H1 (cell line): Measurements from ENCODE around the gene PCID2. TPM values are rescaled to one million over a fixed set of nuclear protein-coding genes. Genes with fewer than 3 reads are reported as not detected.

Experiments
- CTCF ChIA-PET: fragments of 300-600 bp; sonication (Branson Sonifier 250); formaldehyde crosslinking; loops from one replicate; lab custom pipeline; 2021; ENCODE audit not compliant: partially characterized antibody; lab: Charles Lee
- POLR2A ChIA-PET: fragments of 300-600 bp; sonication (Branson Sonifier 250); formaldehyde crosslinking; loops from one replicate; lab custom pipeline; 2021; ENCODE audit warnings: inconsistent platforms; ENCODE audit not compliant: partially characterized antibody; lab: Charles Lee
- DNase-seq, 2 experiments: peaks; one replicate each; pipeline versions ENCODE4 v3.0.0 to v3.0.0-alpha.2; 2010 to 2022; ENCODE audit warnings: low spot score in 2 of 2, low read depth in 1 of 2, mixed read lengths in 1 of 2
- FAIRE-seq: peaks from 2 replicates; lab custom pipeline; 2011; peaks lifted over from hg19 to GRCh38; lab: Jason Lieb, UNC
- H2AFZ ChIP-seq: 2 replicates; pipeline ENCODE4 v1.8.1; 2012; ENCODE audit warnings: low read length, inconsistent platforms
- H2AK5ac ChIP-seq: 2 replicates; pipeline ENCODE4 v1.6.1; 2013; ENCODE audit warnings: low read depth, low read length
- H2BK120ac ChIP-seq: replicated peaks from 2 replicates; pipeline ENCODE3; 2013; ENCODE audit warnings: low read depth, low read length, inconsistent platforms
- H2BK12ac ChIP-seq: 2 replicates; pipeline ENCODE4 v1.6.1; 2013; ENCODE audit warnings: low read depth, low read length
- H2BK15ac ChIP-seq: 2 replicates; pipeline ENCODE4 v1.6.1; 2013; ENCODE audit warnings: low read length
- H2BK20ac ChIP-seq: 2 replicates; pipeline ENCODE4 v1.6.1; 2013; ENCODE audit warnings: low read length
- H2BK5ac ChIP-seq: 2 replicates; pipeline ENCODE4 v1.6.1; 2013; ENCODE audit warnings: low read depth, low read length
- H3K14ac ChIP-seq: 2 replicates; pipeline ENCODE4 v1.6.1; 2013; ENCODE audit warnings: inconsistent platforms; ENCODE audit not compliant: insufficient read length
- H3K18ac ChIP-seq: 2 replicates; pipeline ENCODE4 v1.6.1; 2013; ENCODE audit warnings: low read length; ENCODE audit errors: extremely low read depth
- H3K23ac ChIP-seq: 2 replicates; pipeline ENCODE4 v1.6.1; 2013; ENCODE audit warnings: inconsistent platforms; ENCODE audit not compliant: insufficient read length
- H3K23me2 ChIP-seq: 2 replicates; pipeline ENCODE4 v1.6.1; 2013; ENCODE audit warnings: low read depth, low read length
- H3K27ac ChIP-seq: 2 replicates; pipeline ENCODE4 v1.6.1; 2011; ENCODE audit warnings: low read depth, low read length, inconsistent platforms
- H3K27me3 ChIP-seq, 4 experiments: replicated peaks in 1 of 4; 1 replicate in 1 of 4; 2 replicates in 3 of 4; pipeline versions ENCODE4 v1.6.1 to v1.8.1; 2011 to 2013; ENCODE audit warnings: low read length in 3 of 4, mild to moderate bottlenecking in 3 of 4, inconsistent platforms in 2 of 4, mixed read lengths in 2 of 4, moderate library complexity in 1 of 4; ENCODE audit not compliant: control insufficient read depth in 3 of 4, insufficient read depth in 3 of 4; ENCODE audit errors: extremely low read depth in 1 of 4
- H3K36me3 ChIP-seq, 4 experiments: 2 replicates each; pipeline versions ENCODE4 v1.6.1 to v1.8.1; 2011 to 2013; ENCODE audit warnings: mild to moderate bottlenecking in 4 of 4, low read length in 3 of 4, moderate library complexity in 2 of 4, control low read depth in 1 of 4, inconsistent platforms in 1 of 4; ENCODE audit not compliant: insufficient read depth in 4 of 4, control insufficient read depth in 2 of 4
- H3K4ac ChIP-seq: replicated peaks from 2 replicates; pipeline ENCODE3; 2013; ENCODE audit warnings: low read length, low read depth, mixed read lengths, inconsistent platforms; ENCODE audit not compliant: insufficient read length
- H3K4me1 ChIP-seq, 4 experiments: replicated peaks in 1 of 4; 1 replicate in 1 of 4; 2 replicates in 3 of 4; pipeline versions ENCODE4 v1.6.1 to v1.8.1; 2011 to 2013; ENCODE audit warnings: low read length in 3 of 4, inconsistent platforms in 2 of 4, mixed read lengths in 1 of 4; ENCODE audit not compliant: insufficient read depth in 4 of 4, control insufficient read depth in 3 of 4
- H3K4me2 ChIP-seq, 2 experiments: 2 replicates each; pipeline versions ENCODE4 v1.6.1 to v1.8.1; 2011 to 2013; ENCODE audit warnings: low read depth in 2 of 2, low read length in 2 of 2, control low read depth in 1 of 2, inconsistent platforms in 1 of 2, mild to moderate bottlenecking in 1 of 2; ENCODE audit not compliant: insufficient read depth in 1 of 2
- H3K4me3 ChIP-seq, 4 experiments: fragments of 200-600, 300-600 bp in 1 of 4; sonication (generic), shearing (Covaris generic), sonication (Bioruptor Twin) in 1 of 4; 2 replicates each; pipeline versions ENCODE4 v1.5.1 to v1.8.1; 2011 to 2016; ENCODE audit warnings: low read length in 4 of 4, low read depth in 3 of 4, control low read depth in 2 of 4, inconsistent platforms in 2 of 4, mild to moderate bottlenecking in 2 of 4, mixed read lengths in 1 of 4, moderate library complexity in 1 of 4; ENCODE audit not compliant: insufficient read depth in 2 of 4; ENCODE audit errors: extremely low read depth in 1 of 4
- H3K56ac ChIP-seq: replicated peaks from 2 replicates; pipeline ENCODE3; 2013; ENCODE audit warnings: low read depth, mild to moderate bottlenecking, mixed read lengths, low read length, inconsistent platforms; ENCODE audit not compliant: insufficient read length
- H3K79me1 ChIP-seq: 2 replicates; pipeline ENCODE4 v1.6.1; 2013; ENCODE audit warnings: low read depth, low read length, control low read depth
- H3K79me2 ChIP-seq, 2 experiments: 2 replicates each; pipeline versions ENCODE4 v1.6.1 to v1.8.1; 2012 to 2013; ENCODE audit warnings: low read length in 2 of 2, mild to moderate bottlenecking in 2 of 2, inconsistent platforms in 1 of 2; ENCODE audit not compliant: insufficient read depth in 2 of 2, control insufficient read depth in 1 of 2
- H3K9ac ChIP-seq, 4 experiments: replicated peaks in 1 of 4; 1 replicate in 1 of 4; 2 replicates in 3 of 4; pipeline versions ENCODE4 v1.6.1 to v1.8.1; 2011 to 2013; ENCODE audit warnings: low read depth in 3 of 4, low read length in 3 of 4, control low read depth in 2 of 4, mild to moderate bottlenecking in 2 of 4, moderate library complexity in 2 of 4, inconsistent platforms in 1 of 4; ENCODE audit errors: extremely low read depth in 1 of 4
- H3K9me3 ChIP-seq, 2 experiments: 2 replicates each; pipeline versions ENCODE4 v1.6.1 to v1.8.1; 2012 to 2013; ENCODE audit warnings: mild to moderate bottlenecking in 2 of 2, moderate library complexity in 2 of 2, control low read depth in 1 of 2, inconsistent platforms in 1 of 2, low read depth in 1 of 2, low read length in 1 of 2, mixed read lengths in 1 of 2; ENCODE audit not compliant: insufficient read depth in 2 of 2
- H4K20me1 ChIP-seq, 2 experiments: replicated peaks in 1 of 2; 2 replicates each; pipeline versions ENCODE3 to v1.8.1; 2011 to 2013; ENCODE audit warnings: inconsistent platforms in 2 of 2, low read length in 2 of 2, mild to moderate bottlenecking in 1 of 2; ENCODE audit not compliant: insufficient read depth in 2 of 2, control insufficient read depth in 1 of 2
- H4K5ac ChIP-seq: 2 replicates; pipeline ENCODE4 v1.6.1; 2013; ENCODE audit warnings: low read length, low read depth, mixed read lengths, inconsistent platforms; ENCODE audit not compliant: insufficient read length
- H4K8ac ChIP-seq: 2 replicates; pipeline ENCODE4 v1.8.0; 2013; ENCODE audit warnings: mild to moderate bottlenecking, moderate library complexity, low read length, inconsistent platforms; ENCODE audit not compliant: insufficient read depth; ENCODE audit errors: extremely low read depth
- H4K91ac ChIP-seq: replicated peaks from 2 replicates; pipeline ENCODE3; 2013; ENCODE audit warnings: low read length, mixed read lengths, inconsistent platforms; ENCODE audit not compliant: insufficient read length
- BACH1 ChIP-seq: IDR thresholded peaks from 2 replicates; pipeline ENCODE4 v1.6.1; 2012; ENCODE audit warnings: low read length, improper control_type of control experiment
- CTCF ChIP-seq, 3 experiments: IDR thresholded peaks; 1 replicate in 2 of 3; 2 replicates in 1 of 3; pipeline versions ENCODE4 v1.5.1 to v1.6.1; 2011; ENCODE audit warnings: low read length in 3 of 3, mild to moderate bottlenecking in 3 of 3, inconsistent platforms in 2 of 3, low read depth in 1 of 3, moderate library complexity in 1 of 3; ENCODE audit not compliant: insufficient read depth in 1 of 3; ENCODE audit errors: control extremely low read depth in 1 of 3
- EP300 ChIP-seq, 2 experiments: IDR thresholded peaks; 1 replicate in 1 of 2; 2 replicates in 1 of 2; pipeline ENCODE4 v1.6.1; 2011 to 2012; ENCODE audit warnings: low read depth in 2 of 2, low read length in 2 of 2, mild to moderate bottlenecking in 2 of 2, borderline replicate concordance in 1 of 2, inconsistent platforms in 1 of 2, moderate library complexity in 1 of 2
- HDAC2 ChIP-seq, 2 experiments: fragments of 300-600 bp in 1 of 2; sonication (generic) in 1 of 2; IDR thresholded peaks; 2 replicates each; pipeline ENCODE4 v1.6.1; 2011 to 2012; ENCODE audit warnings: low read depth in 2 of 2, low read length in 2 of 2, mild to moderate bottlenecking in 2 of 2, moderate library complexity in 2 of 2, borderline replicate concordance in 1 of 2, inconsistent platforms in 1 of 2
- JUN ChIP-seq: IDR thresholded peaks from 2 replicates; pipeline ENCODE4 v1.6.1; 2011; ENCODE audit warnings: low read depth, mild to moderate bottlenecking, improper control_type of control experiment, low read length
- SIRT6 ChIP-seq: IDR thresholded peaks from one replicate; pipeline ENCODE4 v1.7.1; 2012; ENCODE audit warnings: low read length, inconsistent platforms
- TEAD4 ChIP-seq: IDR thresholded peaks from 2 replicates; pipeline ENCODE4 v1.6.1; 2012; ENCODE audit warnings: low read depth, low read length, inconsistent platforms, mixed read lengths
- WGBS, 2 experiments: shearing (Covaris generic) in 1 of 2; methylation state at CpG; one replicate each; pipeline versions ENCODE4 v1.1.6 to v1.1.7; 2013 to 2015; ENCODE audit warnings: low lambda C conversion rate in 2 of 2, mixed read lengths in 2 of 2, inconsistent platforms in 1 of 2, low coverage in 1 of 2, missing lambda C conversion rate in 1 of 2; ENCODE audit not compliant: insufficient replicate concordance in 2 of 2, insufficient coverage in 1 of 2, insufficient read length in 1 of 2; ENCODE audit errors: extremely low coverage in 1 of 2, missing lambda C conversion rate in 1 of 2; 5-methylcytosine and 5-hydroxymethylcytosine counted together
- polyA plus RNA-seq, 7 experiments: library from polyadenylated mRNA; depleted of rRNA in 3 of 7; stranded (reverse) in 5 of 7; unstranded in 2 of 7; fragments of >200 nt in 5 of 7; fragments of 200-250 nt in 2 of 7; gene quantifications; 1 replicate in 5 of 7; 2 replicates in 1 of 7; 4 replicates in 1 of 7; pipeline versions ENCODE4 v1.2.1 to v1.2.3, GENCODE V29; 2011 to 2013; ENCODE audit warnings: missing spikeins in 2 of 7, mixed read lengths in 2 of 7
- total RNA-seq: library from RNA; stranded (reverse); fragmentation: NEBNext Ultra II Directional; extraction: Animal tissue kit (Norgen Biotek cat#: 25700); gene quantifications from 2 replicates; pipeline ENCODE4 v1.2.1, GENCODE V29; 2021

The PCID2 gene
- total and polyA plus RNA-seq, 2 of the 8 experiments (the other 6 are each of a cell fraction or from before 2014, with no cell fraction given): 72.4 to 72.8 TPM

GRCh38 chr13:113184568-113185440 lies 23.7 kb downstream of the PCID2 start:
- H3K18ac ChIP-seq: no peak overlapping the region
- FAIRE-seq (no peak), DNase-seq (no peak)
- H3K4me1 ChIP-seq: peaks cover 0 to 4% (median under 1%) of the 10 kb centered on the region in 4 experiments; a peak in 3 of 7 replicates
- H3K27me3 ChIP-seq: no peaks in the 10 kb centered on the region
- H2BK12ac ChIP-seq: no peak overlapping the region
- H3K79me2 ChIP-seq: no peaks in the 10 kb centered on the region
- no peak overlapping the region for H3K27ac ChIP-seq
- H2BK15ac ChIP-seq: no peak overlapping the region
- no peak overlapping the region for H3K4ac ChIP-seq
- no peak overlapping the region for H3K23ac ChIP-seq
- H3K4me2 ChIP-seq: no peak overlapping the region
- H4K20me1 ChIP-seq: peaks cover 3 to 18% of the 10 kb centered on the region in 2 experiments
- H3K36me3 ChIP-seq: peaks cover 14 to 64% (median 43%) of the 10 kb centered on the region in 4 experiments
- WGBS, 2 experiments: 91% methylated on average over 22 of the region's 22 CpGs; no CpG with 5 or more reads in 1 of the 2 experiments
- no peak overlapping the region for H3K56ac ChIP-seq
- no peak overlapping the region for H2BK5ac ChIP-seq
- H2AFZ ChIP-seq: no peak overlapping the region
- no peak overlapping the region for H2AK5ac ChIP-seq
- peaks cover 3% of the 10 kb centered on the region; the same call in 1 of the 2 replicates for H3K79me1 ChIP-seq
- H2BK20ac ChIP-seq: no peak overlapping the region
- no peak overlapping the region for H4K5ac ChIP-seq
- CTCF ChIA-PET: interaction anchor here (1.2 to 1.3 kb wide), 2 partner anchors 12 to 156 kb away, joined by 3 read pairs; no protein-coding TSS in a partner anchor
- POLR2A ChIA-PET: interaction anchor here (1.1 kb wide), 1 partner anchor 35 kb away, joined by 3 read pairs; no protein-coding TSS in a partner anchor
- no peaks in the 10 kb centered on the region for H3K23me2 ChIP-seq
- no peak for TF ChIP-seq SIRT6
- TF ChIP-seq TEAD4: no peak
- no peak for TF ChIP-seq CTCF (IDR thresholded peaks at IDR 0.05; ENCODE audit: control extremely low read depth in 1 of 3, insufficient read depth in 1 of 3, low read depth in 1 of 3, low read length in 3 of 3)
- no peak for TF ChIP-seq EP300 (IDR thresholded peaks at IDR 0.05; ENCODE audit: borderline replicate concordance in 1 of 2, low read depth in 2 of 2, low read length in 2 of 2)
- no peak for TF ChIP-seq BACH1
- no peak for TF ChIP-seq JUN
- TF ChIP-seq HDAC2 (IDR thresholded peaks at IDR 0.05; ENCODE audit: borderline replicate concordance in 1 of 2, low read depth in 2 of 2, low read length in 2 of 2): no peak
- H3K9me3 ChIP-seq: no peaks in the 10 kb centered on the region
- H4K91ac ChIP-seq: no peak overlapping the region
- no peak overlapping the region for H3K4me3 ChIP-seq
- no peak overlapping the region for H3K9ac ChIP-seq
- H4K8ac ChIP-seq: no peak overlapping the region
- no peak overlapping the region for H3K14ac ChIP-seq
- no peak overlapping the region for H2BK120ac ChIP-seq
